VCaP (cell line): ENCODE measurements around the gene ZMYM1.

ENCODE experiments used
- H3K27ac ChIP-seq: fragments of 450-650 bp; 2 replicates; pipeline ENCODE4 v1.5.1; 2017
- CTCF ChIP-seq: fragments of 450-650 bp; conservative IDR thresholded peaks from 2 replicates; pipeline ENCODE4 v1.5.1; 2017; ENCODE audit warnings: mild to moderate bottlenecking, moderate library complexity

ZMYM1 gene

GRCh38 chr1:35037206-35037605, 42.0 kb upstream of the ZMYM1 start:
- TF ChIP-seq CTCF = no peak
- no peak overlapping the region for H3K27ac ChIP-seq

GRCh38 chr1:35038723-35039122, 40.5 kb upstream of the ZMYM1 start:
- no peak for TF ChIP-seq CTCF
- no peak overlapping the region for H3K27ac ChIP-seq

- no peak overlapping the region for H3K27ac ChIP-seq
- TF ChIP-seq CTCF = no peak
These were observed 35.7 kb upstream of the ZMYM1 start for GRCh38 chr1:35043498-35043897.

- H3K27ac ChIP-seq = no peak overlapping the region
- TF ChIP-seq CTCF = no peak
These were observed 34.8 kb upstream of the ZMYM1 start for GRCh38 chr1:35044431-35044830.

- H3K27ac ChIP-seq = no peak overlapping the region
- TF ChIP-seq CTCF = no peak
These were observed 32.5 kb upstream of the ZMYM1 start for GRCh38 chr1:35046730-35047129.

- no peak overlapping the region for H3K27ac ChIP-seq
- no peak for TF ChIP-seq CTCF
These were observed 31.9 kb upstream of the ZMYM1 start for GRCh38 chr1:35047188-35047858.

- no peak overlapping the region for H3K27ac ChIP-seq
- TF ChIP-seq CTCF = no peak
These were observed 30.1 kb upstream of the ZMYM1 start for GRCh38 chr1:35049116-35049515.
